ENCODE data around the gene RALGDS. TPM values are rescaled to one million over a fixed set of nuclear protein-coding genes. Genes with fewer than 3 reads are reported as not detected.
A peak's percentile ranks its signal among the peaks of the same experiment; 100 is the strongest.

The RALGDS gene
- total and polyA plus RNA-seq, 9 of the 15 experiments (the other 6 are each of a cell fraction or from before 2014, with no cell fraction given), result 0.75 to 43.3 (median 27.1) TPM

GRCh38 chr9:133121198-133121914 lies at the start of gene RALGDS (continued):
- TF ChIP-seq MGA (IDR thresholded peaks at IDR 0.05) (peak; percentile 51), ZNF707 (CRISPR knock-in tag; conservative IDR thresholded peaks at IDR 0.05) (no peak), VEZF1 (CRISPR knock-in tag; IDR thresholded peaks at IDR 0.05) (peak; percentile 84), RBM22 (IDR thresholded peaks at IDR 0.05; ENCODE audit: low read depth, low read length, poor library complexity, severe bottlenecking) (no peak), ZBTB43 (CRISPR knock-in tag; IDR thresholded peaks at IDR 0.05) (no peak), GTF2B (IDR thresholded peaks at IDR 0.05; ENCODE audit: extremely low read depth, insufficient read length) (no peak), E2F3 (CRISPR knock-in tag; IDR thresholded peaks at IDR 0.05) (no peak), ELF2 (CRISPR knock-in tag; IDR thresholded peaks at IDR 0.05) (no peak), HMBOX1 (IDR thresholded peaks at IDR 0.05) (no peak), POLR2A (conservative IDR thresholded peaks at IDR 0.05) (no peak), ZNF239 (CRISPR knock-in tag; IDR thresholded peaks at IDR 0.05) (no peak)
